HCT116 (cell line): ENCODE measurements around the gene KLHDC7B. TPM values are rescaled to one million over a fixed set of nuclear protein-coding genes. Genes with fewer than 3 reads are reported as not detected.

Source experiments
- ATAC-seq: fragments of 200-7000 bp; cut with Tn5 transposase; 2 replicates; pipeline ENCODE4 v1.9.1; 2020; ENCODE audit warnings: mild to moderate bottlenecking, moderate library complexity
- BruUV-seq: library from RNA; stranded (reverse); fragments of 400-500 nt; replicated peaks from 2 replicates; lab custom pipeline; 2021; lab: Mats Ljungman, UMichigan
- CTCF ChIA-PET: fragments of 300-600 bp; sonication (Branson Sonifier 250); formaldehyde crosslinking; loops from one replicate; lab custom pipeline; 2021; ENCODE audit warnings: antibody characterized with exemption; lab: Charles Lee
- POLR2A ChIA-PET: fragments of 300-600, 350-600 bp; sonication (Branson Sonifier 250); formaldehyde crosslinking; loops from one replicate; lab custom pipeline; 2021; ENCODE audit warnings: antibody characterized with exemption; lab: Charles Lee
- RAD21 ChIA-PET, 2 experiments: fragments of 300-600 bp; sonication (Branson Sonifier 250); formaldehyde crosslinking; loops; one replicate each; lab custom pipeline; 2023; ENCODE audit warnings: low total read pairs in 2 of 2; ENCODE audit not compliant: uncharacterized antibody in 2 of 2, unreplicated experiment in 2 of 2, low non-redundant PET in 1 of 2; lab: Charles Lee
- DNase-seq: peaks from one replicate; pipeline ENCODE4 v3.0.0-alpha.2; 2010; ENCODE audit warnings: low read depth, low spot score
- H2AFZ ChIP-seq: fragments of 200-600 bp; shearing (Covaris generic), sonication (generic); 2 replicates; pipeline ENCODE4 v1.6.1; 2017; ENCODE audit warnings: low read depth, mixed run types, mixed read lengths, antibody characterized with exemption, low read length; ENCODE audit not compliant: poor library complexity, severe bottlenecking
- H3K27ac ChIP-seq: 2 replicates; pipeline ENCODE4 v1.5.1; 2012; ENCODE audit warnings: low read depth, low read length
- H3K27me3 ChIP-seq: fragments of 200-600 bp; sonication (generic); 2 replicates; pipeline ENCODE4 v1.6.1; 2016; ENCODE audit warnings: mixed run types, low read length, mixed read lengths; ENCODE audit not compliant: insufficient read depth
- H3K36me3 ChIP-seq, 2 experiments: fragments of 200-500 bp in 1 of 2; fragments of 200-600 bp in 1 of 2; sonication (Bioruptor generic) in 1 of 2; sonication (generic) in 1 of 2; 2 replicates each; pipeline versions ENCODE4 v1.5.1 to v1.6.1; 2014 to 2016; ENCODE audit warnings: low read length in 2 of 2, inconsistent platforms in 1 of 2, mixed read lengths in 1 of 2, mixed run types in 1 of 2; ENCODE audit not compliant: insufficient read depth in 2 of 2, control insufficient read depth in 1 of 2
- H3K4me1 ChIP-seq, 2 experiments: fragments of 200-600 bp in 1 of 2; sonication (generic) in 1 of 2; 2 replicates each; pipeline versions ENCODE4 v1.5.1 to v1.6.1; 2012 to 2017; ENCODE audit warnings: low read length in 2 of 2, inconsistent platforms in 1 of 2, mild to moderate bottlenecking in 1 of 2, mixed read lengths in 1 of 2, mixed run types in 1 of 2, moderate library complexity in 1 of 2; ENCODE audit not compliant: insufficient read depth in 2 of 2, control insufficient read depth in 1 of 2
- H3K4me2 ChIP-seq: fragments of 200-600 bp; sonication (generic); 2 replicates; pipeline ENCODE4 v1.6.1; 2017; ENCODE audit warnings: mixed run types, low read length, mixed read lengths
- H3K4me3 ChIP-seq, 2 experiments: fragments of 200-600 bp in 1 of 2; sonication (generic) in 1 of 2; replicated peaks in 1 of 2; 2 replicates each; pipeline ENCODE4 v1.5.1; 2011 to 2016; ENCODE audit warnings: low read length in 2 of 2, control low read depth in 1 of 2, low read depth in 1 of 2, mild to moderate bottlenecking in 1 of 2, mixed read lengths in 1 of 2, mixed run types in 1 of 2
- H3K79me2 ChIP-seq: fragments of 200-600 bp; sonication (generic); 2 replicates; pipeline ENCODE4 v1.6.1; 2017; ENCODE audit warnings: mild to moderate bottlenecking, mixed run types, low read length, moderate library complexity, mixed read lengths; ENCODE audit not compliant: insufficient read depth
- H3K9ac ChIP-seq: fragments of 200-600 bp; sonication (generic); 2 replicates; pipeline ENCODE4 v1.6.1; 2016; ENCODE audit warnings: low read length, mixed read lengths
- H3K9me2 ChIP-seq: fragments of 200-600 bp; sonication (generic), shearing (Covaris generic); 2 replicates; pipeline ENCODE4 v1.6.1; 2017; ENCODE audit warnings: mixed run types, mild to moderate bottlenecking, moderate library complexity; ENCODE audit not compliant: insufficient read depth
- H3K9me3 ChIP-seq, 2 experiments: fragments of 200-500 bp in 1 of 2; fragments of 200-600 bp in 1 of 2; sonication (Bioruptor generic) in 1 of 2; sonication (generic) in 1 of 2; 2 replicates each; pipeline ENCODE4 v1.6.1; 2014 to 2017; ENCODE audit warnings: low read length in 2 of 2, mixed read lengths in 2 of 2, inconsistent platforms in 1 of 2, low read depth in 1 of 2, mild to moderate bottlenecking in 1 of 2, mixed run types in 1 of 2, moderate library complexity in 1 of 2; ENCODE audit not compliant: control insufficient read depth in 1 of 2, insufficient read depth in 1 of 2
- H4K20me1 ChIP-seq: fragments of 200-600 bp; sonication (generic), shearing (Covaris generic); 2 replicates; pipeline ENCODE4 v1.6.1; 2017; ENCODE audit warnings: mixed run types, mild to moderate bottlenecking, moderate library complexity; ENCODE audit not compliant: insufficient read depth
- CTCF ChIP-seq, 3 experiments: fragments of 200-600 bp in 1 of 3; sonication (generic) in 1 of 3; IDR thresholded peaks in 2 of 3; conservative IDR thresholded peaks in 1 of 3; 2 replicates each; pipeline ENCODE4 v1.5.1; 2012 to 2017; ENCODE audit warnings: low read depth in 2 of 3, low read length in 2 of 3, antibody characterized with exemption in 1 of 3, borderline replicate concordance in 1 of 3, control low read depth in 1 of 3, mild to moderate bottlenecking in 1 of 3, mixed read lengths in 1 of 3, mixed run types in 1 of 3, moderate library complexity in 1 of 3; ENCODE audit not compliant: insufficient read depth in 1 of 3
- EGR1 ChIP-seq: IDR thresholded peaks from 2 replicates; pipeline ENCODE4 v1.6.1; 2012; ENCODE audit warnings: low read depth
- EZH2 ChIP-seq: fragments of 200-600 bp; sonication (generic); IDR thresholded peaks from 2 replicates; pipeline ENCODE4 v1.6.1; 2017; ENCODE audit warnings: antibody characterized with exemption, mixed run types
- FOSL1 ChIP-seq: IDR thresholded peaks from 2 replicates; pipeline ENCODE4 v1.6.1; 2012; ENCODE audit warnings: low read depth
- MAX ChIP-seq: IDR thresholded peaks from 2 replicates; pipeline ENCODE4 v1.6.1; 2012
- POLR2A ChIP-seq: IDR thresholded peaks from 2 replicates; pipeline ENCODE4 v1.7.0; 2011; ENCODE audit warnings: borderline replicate concordance; ENCODE audit not compliant: insufficient read depth, insufficient read length; ENCODE audit errors: extremely low read depth
- POLR2AphosphoS5 ChIP-seq: IDR thresholded peaks from 2 replicates; pipeline ENCODE4 v1.6.1; 2011; ENCODE audit warnings: mild to moderate bottlenecking, low read depth, low read length, moderate library complexity
- SIN3A ChIP-seq: IDR thresholded peaks from 2 replicates; pipeline ENCODE4 v1.6.1; 2012; ENCODE audit warnings: low read depth
- SP1 ChIP-seq: IDR thresholded peaks from 2 replicates; pipeline ENCODE4 v1.6.1; 2012; ENCODE audit warnings: low read depth
- SRF ChIP-seq: IDR thresholded peaks from 2 replicates; pipeline ENCODE4 v1.6.1; 2012; ENCODE audit warnings: low read depth
- YY1 ChIP-seq: IDR thresholded peaks from 2 replicates; pipeline ENCODE4 v1.6.1; 2011; ENCODE audit warnings: low read length, low read depth, moderate library complexity, mild to moderate bottlenecking; ENCODE audit not compliant: insufficient replicate concordance; ENCODE audit errors: extremely low read depth
- ZNF274 ChIP-seq: fragments of 200-500 bp; sonication (Bioruptor generic); IDR thresholded peaks from 2 replicates; pipeline ENCODE4 v1.6.1; 2014; ENCODE audit warnings: mild to moderate bottlenecking, low read depth, low read length, inconsistent platforms
- intact Hi-C: fragments of 100-400 bp; cut with micrococcal nuclease; formaldehyde crosslinking; loops from 2 replicates; pipeline ENCODE4 v1.10.0; 2022
- total RNA-seq: library from RNA; stranded (reverse); gene quantifications from one replicate; pipeline ENCODE4 v1.2.1, GENCODE V29; 2021; ENCODE audit not compliant: unreplicated experiment
- TF ChIP-seq, protein P1 (sequence below): IDR thresholded peaks from 2 replicates; pipeline ENCODE4 v1.6.1; 2012; ENCODE audit warnings: low read depth

Gene KLHDC7B
- total RNA-seq, 1 experiment from 2014 or later, result 0.69 TPM

DNA sequence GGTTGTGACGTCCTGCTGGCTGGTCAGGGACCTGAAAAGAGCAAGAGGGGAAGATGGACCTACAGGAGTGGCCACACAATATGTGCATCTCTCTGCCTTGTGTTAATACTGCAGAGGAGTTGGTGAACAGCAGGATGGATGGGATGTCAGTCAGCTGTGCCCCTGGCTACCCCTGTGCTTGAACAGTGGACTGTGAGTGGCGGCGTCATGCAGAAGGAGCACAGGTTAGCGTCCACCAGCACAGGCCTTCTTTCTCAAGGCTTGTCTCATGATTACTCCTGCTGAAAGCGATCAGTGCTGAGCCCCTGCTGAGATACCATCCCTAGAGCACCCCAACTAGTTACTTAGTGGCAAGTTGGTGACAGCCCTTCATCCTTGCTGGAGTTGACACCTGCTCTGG, 40.7 kb downstream of the KLHDC7B start:
- Histone ChIP-seq H3K4me3 (no peak overlapping the region), H4K20me1 (no peaks in the 10 kb centered on the region), H3K79me2 (peaks cover 17% of the 10 kb centered on the region; the same call in 1 of the 2 replicates)
- no TSS peak for BruUV-seq
- intact Hi-C loops, result no loop called here
- TF ChIP-seq POLR2AphosphoS5 (no peak), SRF (no peak), POLR2A (no peak), SIN3A (no peak), YY1 (no peak), FOSL1 (no peak), CTCF (IDR thresholded peaks at IDR 0.05 in 2 of 3, conservative IDR thresholded peaks at IDR 0.05 in 1 of 3; ENCODE audit: borderline replicate concordance in 1 of 3, insufficient read depth in 1 of 3, low read depth in 2 of 3, low read length in 2 of 3) (no peak), MAX (no peak), SP1 (no peak), EGR1 (no peak), ZNF274 (no peak), EZH2 (no peak)
- TF ChIP-seq, protein P1, sequence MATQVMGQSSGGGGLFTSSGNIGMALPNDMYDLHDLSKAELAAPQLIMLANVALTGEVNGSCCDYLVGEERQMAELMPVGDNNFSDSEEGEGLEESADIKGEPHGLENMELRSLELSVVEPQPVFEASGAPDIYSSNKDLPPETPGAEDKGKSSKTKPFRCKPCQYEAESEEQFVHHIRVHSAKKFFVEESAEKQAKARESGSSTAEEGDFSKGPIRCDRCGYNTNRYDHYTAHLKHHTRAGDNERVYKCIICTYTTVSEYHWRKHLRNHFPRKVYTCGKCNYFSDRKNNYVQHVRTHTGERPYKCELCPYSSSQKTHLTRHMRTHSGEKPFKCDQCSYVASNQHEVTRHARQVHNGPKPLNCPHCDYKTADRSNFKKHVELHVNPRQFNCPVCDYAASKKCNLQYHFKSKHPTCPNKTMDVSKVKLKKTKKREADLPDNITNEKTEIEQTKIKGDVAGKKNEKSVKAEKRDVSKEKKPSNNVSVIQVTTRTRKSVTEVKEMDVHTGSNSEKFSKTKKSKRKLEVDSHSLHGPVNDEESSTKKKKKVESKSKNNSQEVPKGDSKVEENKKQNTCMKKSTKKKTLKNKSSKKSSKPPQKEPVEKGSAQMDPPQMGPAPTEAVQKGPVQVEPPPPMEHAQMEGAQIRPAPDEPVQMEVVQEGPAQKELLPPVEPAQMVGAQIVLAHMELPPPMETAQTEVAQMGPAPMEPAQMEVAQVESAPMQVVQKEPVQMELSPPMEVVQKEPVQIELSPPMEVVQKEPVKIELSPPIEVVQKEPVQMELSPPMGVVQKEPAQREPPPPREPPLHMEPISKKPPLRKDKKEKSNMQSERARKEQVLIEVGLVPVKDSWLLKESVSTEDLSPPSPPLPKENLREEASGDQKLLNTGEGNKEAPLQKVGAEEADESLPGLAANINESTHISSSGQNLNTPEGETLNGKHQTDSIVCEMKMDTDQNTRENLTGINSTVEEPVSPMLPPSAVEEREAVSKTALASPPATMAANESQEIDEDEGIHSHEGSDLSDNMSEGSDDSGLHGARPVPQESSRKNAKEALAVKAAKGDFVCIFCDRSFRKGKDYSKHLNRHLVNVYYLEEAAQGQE, result no peak
- TF ChIP-seq, all 23 proteins: peak for 0
- ChIA-PET RAD21 (no interaction called here), CTCF (no interaction called here), POLR2A (no interaction called here)
- H3K4me2 ChIP-seq, result no peak overlapping the region
- peaks cover 4 to 20% of the 10 kb centered on the region in 2 experiments for H3K4me1 ChIP-seq
- no peak overlapping the region for H3K27ac ChIP-seq
- no peak for ATAC-seq
- no peaks in the 10 kb centered on the region for H3K36me3 ChIP-seq
- no peak overlapping the region for H2AFZ ChIP-seq
- no peaks in the 10 kb centered on the region for H3K9me3 ChIP-seq
- no peak overlapping the region for H3K9ac ChIP-seq
- no peaks in the 10 kb centered on the region for H3K9me2 ChIP-seq
- no peaks in the 10 kb centered on the region for H3K27me3 ChIP-seq
- no peak for DNase-seq
